Skin epidermis (tissue), 12 donors: Measurements from ENCODE around the gene GMEB2.
"Not testable (repeated sequence)": the region's sequence is repeated elsewhere in the genome, so short reads cannot be mapped to it uniquely, and the experiment has no call there.

ENCODE experiments used
- H3K27ac ChIP-seq, 21 experiments: fragments of 200-600 bp; sonication (generic) in 11 of 21; one replicate each; pipeline ENCODE4 v1.5.0; 2020; ENCODE audit warnings: mild to moderate bottlenecking in 3 of 21, inconsistent platforms in 2 of 21, moderate library complexity in 2 of 21
- H3K4me3 ChIP-seq, 7 experiments: fragments of 200-600 bp; sonication (generic) in 2 of 7; one replicate each; pipeline ENCODE4 v1.5.0; 2020; ENCODE audit warnings: inconsistent platforms in 2 of 7, mild to moderate bottlenecking in 2 of 7, moderate library complexity in 1 of 7

GMEB2 gene, protein sequence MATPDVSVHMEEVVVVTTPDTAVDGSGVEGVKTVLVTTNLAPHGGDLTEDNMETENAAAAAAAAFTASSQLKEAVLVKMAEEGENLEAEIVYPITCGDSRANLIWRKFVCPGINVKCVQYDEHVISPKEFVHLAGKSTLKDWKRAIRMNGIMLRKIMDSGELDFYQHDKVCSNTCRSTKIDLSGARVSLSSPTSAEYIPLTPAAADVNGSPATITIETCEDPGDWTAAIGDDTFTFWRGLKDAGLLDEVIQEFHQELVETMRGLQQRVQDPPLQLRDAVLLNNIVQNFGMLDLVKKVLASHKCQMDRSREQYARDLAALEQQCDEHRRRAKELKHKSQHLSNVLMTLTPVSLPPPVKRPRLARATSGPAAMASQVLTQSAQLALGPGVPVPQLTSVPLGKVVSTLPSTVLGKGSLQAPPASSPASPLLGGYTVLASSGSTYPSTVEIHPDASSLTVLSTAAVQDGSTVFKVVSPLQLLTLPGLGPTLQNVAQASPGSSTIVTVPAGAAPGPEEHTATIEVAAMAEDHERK

GRCh38 chr20:63626424-63627128, at the start of gene GMEB2:
TSS of gene GMEB2 (minus strand) at chr20:63627101. CDS start at chr20:63619397, 7,704 bp downstream.
- peak within 1 kb of the TSS; percentile 73 to 99 (median 92) for H3K4me3 ChIP-seq

GRCh38 chr20:63675681-63676368, 48.9 kb upstream of the GMEB2 start:
- Histone ChIP-seq H3K4me3 (no peak overlapping the region), H3K27ac (no peak overlapping the region)

More at GRCh38 chr20:63626424-63627128, at the start of gene GMEB2:
- H3K27ac ChIP-seq, result peak within 1 kb of the TSS; percentile 97 to 100 (median 98)

DNA sequence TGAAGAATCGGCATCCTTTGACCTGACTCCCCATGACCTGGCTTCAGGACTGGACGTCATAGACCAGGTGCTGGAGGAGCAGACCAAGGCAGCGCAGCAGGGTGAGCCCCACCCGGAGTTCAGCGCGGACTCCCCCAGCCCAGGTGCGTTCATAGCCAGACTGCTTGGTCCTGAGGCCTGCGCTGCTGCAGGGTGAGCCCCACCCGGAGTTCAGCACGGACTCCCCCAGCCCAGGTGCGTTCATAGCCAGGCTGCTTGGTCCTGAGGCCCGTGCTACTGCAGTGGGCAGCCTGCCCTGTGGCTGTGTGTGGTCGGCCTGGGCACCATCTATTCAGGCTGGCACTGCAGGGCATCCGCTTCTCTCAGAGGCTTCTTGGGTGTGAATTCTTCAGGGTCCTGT, 47.0 kb upstream of the GMEB2 start:
- no peak overlapping the region for H3K27ac ChIP-seq
- H3K4me3 ChIP-seq, result no peak overlapping the region

DNA sequence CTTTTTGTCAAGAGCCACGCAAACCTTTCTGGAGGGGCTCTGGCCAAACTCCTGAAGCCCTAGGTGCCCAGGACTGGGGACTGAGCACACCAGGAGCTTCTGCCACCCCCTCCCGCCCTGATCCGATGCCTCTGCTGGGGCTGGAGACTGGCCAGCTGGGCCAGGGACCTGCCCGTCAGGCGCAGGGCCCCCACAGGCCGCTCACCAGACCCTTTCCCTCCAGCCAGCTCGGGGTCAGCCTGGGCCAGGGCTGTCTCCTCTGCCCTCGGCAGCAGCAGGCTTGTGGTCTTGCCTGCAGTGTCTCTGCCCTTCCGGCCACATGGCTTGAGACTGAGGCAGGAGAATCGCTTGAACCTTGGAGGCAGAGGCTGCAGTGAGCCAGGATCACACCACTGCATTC, 45.8 kb upstream of the GMEB2 start:
- Histone ChIP-seq H3K4me3 (no peak overlapping the region), H3K27ac (no peak overlapping the region)

- H3K4me3 ChIP-seq, H3K27ac ChIP-seq: not testable (repeated sequence)
Measured at GRCh38 chr20:63671695-63672094, 44.8 kb upstream of the GMEB2 start.

- Histone ChIP-seq H3K4me3 (no peak overlapping the region), H3K27ac (no peak overlapping the region)
Measured at GRCh38 chr20:63668351-63668750, 41.5 kb upstream of the GMEB2 start.

GRCh38 chr20:63667858-63668257, 41.0 kb upstream of the GMEB2 start:
- H3K4me3 ChIP-seq, result no peak overlapping the region
- no peak overlapping the region for H3K27ac ChIP-seq

DNA sequence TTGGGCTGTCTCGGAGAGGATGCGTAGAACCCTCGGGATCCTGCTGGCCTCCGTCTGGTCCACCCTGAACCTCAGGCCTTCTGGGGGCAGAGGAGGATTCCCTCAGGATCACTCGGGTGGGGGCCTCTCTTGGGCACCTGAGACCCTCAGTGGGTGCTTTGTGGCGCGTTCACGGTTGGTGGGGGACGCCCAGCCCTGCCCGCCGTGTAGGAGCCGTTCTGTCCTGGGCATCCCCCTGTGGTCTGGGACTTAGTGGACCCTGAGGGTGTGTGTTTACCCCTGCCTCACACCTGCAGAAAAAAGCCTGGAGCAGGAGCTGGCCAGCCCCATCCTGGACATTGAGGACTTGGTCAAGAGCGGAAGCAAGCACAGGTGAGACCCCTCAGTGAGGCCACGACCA, 38.8 kb upstream of the GMEB2 start:
- Histone ChIP-seq H3K4me3 (no peak overlapping the region), H3K27ac (peak overlapping the region in 1 of 21 experiments; percentile 44)

GRCh38 chr20:63664861-63665594, 38.1 kb upstream of the GMEB2 start:
- no peak overlapping the region for H3K4me3 ChIP-seq
- H3K27ac ChIP-seq, result peak overlapping the region in 1 of 21 experiments; percentile 44

DNA sequence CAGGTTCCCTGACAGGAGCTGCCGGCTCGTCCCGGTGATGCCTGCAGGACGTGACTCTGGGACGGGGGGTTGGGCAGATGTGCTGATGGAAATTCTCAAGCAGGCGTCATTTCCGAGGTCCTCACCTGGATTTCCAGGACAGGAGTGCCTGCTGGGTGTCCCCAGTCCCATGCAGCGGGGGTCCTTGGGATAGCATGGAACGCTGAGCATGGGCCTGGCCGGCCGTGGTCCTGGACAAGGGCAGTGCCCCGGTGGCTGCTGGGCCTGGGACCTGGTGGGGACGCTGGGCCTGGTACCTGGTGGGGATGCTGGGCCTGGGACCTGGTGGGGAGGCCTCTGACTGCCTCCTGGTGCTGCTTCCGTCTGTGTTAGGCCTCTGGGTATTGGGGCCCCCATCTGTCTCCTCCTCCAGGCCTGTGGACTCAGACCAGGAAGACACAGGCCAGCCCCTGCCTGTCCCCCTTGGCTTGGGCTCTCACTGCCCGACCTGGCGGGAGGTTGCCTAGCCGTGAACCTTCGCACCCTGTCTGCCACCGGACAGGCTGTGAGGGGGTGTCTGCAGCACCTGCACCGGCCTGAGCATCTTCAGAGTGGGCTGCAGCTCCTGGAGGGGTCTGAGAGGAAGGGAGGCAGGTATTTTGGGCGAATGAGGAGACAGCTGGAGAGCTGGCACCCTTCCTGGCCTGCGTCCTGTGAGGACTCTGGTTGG, 37.4 kb upstream of the GMEB2 start:
- no peak overlapping the region for H3K27ac ChIP-seq
- H3K4me3 ChIP-seq, result no peak overlapping the region

- no peak overlapping the region for H3K27ac ChIP-seq
- no peak overlapping the region for H3K4me3 ChIP-seq
Measured at GRCh38 chr20:63663332-63664066, 36.6 kb upstream of the GMEB2 start.

DNA sequence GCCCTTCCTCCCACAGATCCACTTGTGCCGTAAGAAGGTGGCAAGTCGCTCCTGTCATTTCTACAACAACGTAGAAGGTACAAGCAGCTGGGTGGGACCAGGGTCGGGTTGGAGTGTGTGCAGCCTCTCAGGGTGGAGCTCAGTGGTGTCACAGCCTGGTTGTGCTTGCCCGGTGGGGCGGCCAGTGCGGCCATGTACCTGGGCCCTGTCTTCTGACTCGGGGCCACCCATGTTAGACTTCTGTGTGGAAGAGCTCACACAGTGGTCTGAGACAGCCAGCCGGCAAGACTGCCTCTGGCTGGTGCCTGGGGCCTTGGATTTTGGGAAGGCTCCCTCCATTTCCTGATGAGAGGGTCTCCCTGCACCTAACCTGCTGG, 35.9 kb upstream of the GMEB2 start:
- no peak overlapping the region for H3K27ac ChIP-seq
- H3K4me3 ChIP-seq, result no peak overlapping the region

- H3K4me3 ChIP-seq, result no peak overlapping the region
Measured at GRCh38 chr20:63661959-63662812, 35.3 kb upstream of the GMEB2 start.

GRCh38 chr20:63661108-63661507, 34.2 kb upstream of the GMEB2 start:
- H3K27ac ChIP-seq, result no peak overlapping the region

More at GRCh38 chr20:63661959-63662812, 35.3 kb upstream of the GMEB2 start:
- no peak overlapping the region for H3K27ac ChIP-seq

GRCh38 chr20:63660622-63661021, 33.7 kb upstream of the GMEB2 start:
- Histone ChIP-seq H3K4me3 (no peak overlapping the region), H3K27ac (no peak overlapping the region)

More at GRCh38 chr20:63661108-63661507, 34.2 kb upstream of the GMEB2 start:
- no peak overlapping the region for H3K4me3 ChIP-seq

DNA sequence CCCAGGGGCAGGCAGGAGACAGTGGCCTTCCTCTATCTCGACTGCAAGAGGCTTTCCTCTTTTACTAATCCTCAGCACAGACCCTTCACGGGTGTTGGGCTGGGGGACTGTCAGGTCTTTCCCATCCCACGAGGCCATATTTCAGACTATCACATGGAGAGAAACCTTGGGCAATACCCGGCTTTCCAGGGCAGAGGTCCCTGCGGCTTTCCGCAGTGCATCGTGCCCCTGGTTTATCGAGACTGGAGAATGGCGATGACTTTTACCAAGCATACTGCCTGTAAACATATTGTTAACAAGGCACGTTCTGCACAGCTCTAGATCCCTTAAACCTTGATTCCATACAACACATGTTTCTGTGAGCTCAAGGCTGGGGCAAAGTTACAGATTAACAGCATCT, 33.3 kb upstream of the GMEB2 start:
- H3K27ac ChIP-seq, H3K4me3 ChIP-seq: not testable (repeated sequence)

- Histone ChIP-seq H3K27ac (peak overlapping the region in 18 of 21 experiments; percentile 82 to 96 (median 90)), H3K4me3 (peak overlapping the region; percentile 55 to 80 (median 70))
Measured at GRCh38 chr20:63659370-63659769, 32.5 kb upstream of the GMEB2 start.
